Suprapubic skin (tissue), 3 donors: ENCODE measurements around the gene PHF21A.

Source experiments
- EP300 ChIP-seq: sonication (generic); formaldehyde crosslinking; IDR thresholded peaks from one replicate; pipeline ENCODE4 v1.6.1; 2017; ENCODE audit warnings: antibody characterized with exemption
- TF ChIP-seq, protein P1 (sequence below), 2 donors: fragments of 200-600 bp in 1 of 2; fragments of 450-650 bp in 1 of 2; sonication (generic) in 1 of 2; IDR thresholded peaks; one replicate each; pipeline ENCODE4 v1.5.1; 2016 to 2019; ENCODE audit warnings: antibody characterized with exemption in 2 of 2, mild to moderate bottlenecking in 1 of 2, moderate library complexity in 1 of 2

DNA sequence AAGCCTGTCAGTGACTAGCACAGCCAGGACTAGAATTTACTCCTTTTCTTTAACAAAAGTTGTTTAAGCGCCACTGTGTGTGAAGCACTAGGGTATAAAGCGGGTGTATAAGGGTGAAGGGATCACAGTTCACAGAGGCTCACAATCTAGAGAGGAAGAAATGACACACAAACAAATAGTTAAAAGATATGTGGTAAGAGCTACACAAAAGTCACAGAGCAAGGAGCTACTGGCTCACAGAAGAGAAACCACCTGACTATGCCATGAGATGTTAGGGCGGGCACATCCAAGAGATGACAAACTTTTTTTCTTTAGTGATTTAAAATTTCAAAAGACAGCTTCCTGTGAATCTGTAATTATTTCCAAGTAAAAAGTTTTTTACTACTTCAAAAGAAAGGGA lies 55.6 kb downstream of the PHF21A start:
- TF ChIP-seq, protein P1, sequence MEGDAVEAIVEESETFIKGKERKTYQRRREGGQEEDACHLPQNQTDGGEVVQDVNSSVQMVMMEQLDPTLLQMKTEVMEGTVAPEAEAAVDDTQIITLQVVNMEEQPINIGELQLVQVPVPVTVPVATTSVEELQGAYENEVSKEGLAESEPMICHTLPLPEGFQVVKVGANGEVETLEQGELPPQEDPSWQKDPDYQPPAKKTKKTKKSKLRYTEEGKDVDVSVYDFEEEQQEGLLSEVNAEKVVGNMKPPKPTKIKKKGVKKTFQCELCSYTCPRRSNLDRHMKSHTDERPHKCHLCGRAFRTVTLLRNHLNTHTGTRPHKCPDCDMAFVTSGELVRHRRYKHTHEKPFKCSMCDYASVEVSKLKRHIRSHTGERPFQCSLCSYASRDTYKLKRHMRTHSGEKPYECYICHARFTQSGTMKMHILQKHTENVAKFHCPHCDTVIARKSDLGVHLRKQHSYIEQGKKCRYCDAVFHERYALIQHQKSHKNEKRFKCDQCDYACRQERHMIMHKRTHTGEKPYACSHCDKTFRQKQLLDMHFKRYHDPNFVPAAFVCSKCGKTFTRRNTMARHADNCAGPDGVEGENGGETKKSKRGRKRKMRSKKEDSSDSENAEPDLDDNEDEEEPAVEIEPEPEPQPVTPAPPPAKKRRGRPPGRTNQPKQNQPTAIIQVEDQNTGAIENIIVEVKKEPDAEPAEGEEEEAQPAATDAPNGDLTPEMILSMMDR (IDR thresholded peaks at IDR 0.05), result no peak
- no peak for TF ChIP-seq EP300
